Measurements from ENCODE around the gene UBE2G1. TPM values are rescaled to one million over a fixed set of nuclear protein-coding genes. Genes with fewer than 3 reads are reported as not detected.

Gene UBE2G1
- polyA plus RNA-seq, 1 donor (not counting 4 experiments of a cell fraction or from before 2014, with no cell fraction given) = 86.2 TPM

DNA sequence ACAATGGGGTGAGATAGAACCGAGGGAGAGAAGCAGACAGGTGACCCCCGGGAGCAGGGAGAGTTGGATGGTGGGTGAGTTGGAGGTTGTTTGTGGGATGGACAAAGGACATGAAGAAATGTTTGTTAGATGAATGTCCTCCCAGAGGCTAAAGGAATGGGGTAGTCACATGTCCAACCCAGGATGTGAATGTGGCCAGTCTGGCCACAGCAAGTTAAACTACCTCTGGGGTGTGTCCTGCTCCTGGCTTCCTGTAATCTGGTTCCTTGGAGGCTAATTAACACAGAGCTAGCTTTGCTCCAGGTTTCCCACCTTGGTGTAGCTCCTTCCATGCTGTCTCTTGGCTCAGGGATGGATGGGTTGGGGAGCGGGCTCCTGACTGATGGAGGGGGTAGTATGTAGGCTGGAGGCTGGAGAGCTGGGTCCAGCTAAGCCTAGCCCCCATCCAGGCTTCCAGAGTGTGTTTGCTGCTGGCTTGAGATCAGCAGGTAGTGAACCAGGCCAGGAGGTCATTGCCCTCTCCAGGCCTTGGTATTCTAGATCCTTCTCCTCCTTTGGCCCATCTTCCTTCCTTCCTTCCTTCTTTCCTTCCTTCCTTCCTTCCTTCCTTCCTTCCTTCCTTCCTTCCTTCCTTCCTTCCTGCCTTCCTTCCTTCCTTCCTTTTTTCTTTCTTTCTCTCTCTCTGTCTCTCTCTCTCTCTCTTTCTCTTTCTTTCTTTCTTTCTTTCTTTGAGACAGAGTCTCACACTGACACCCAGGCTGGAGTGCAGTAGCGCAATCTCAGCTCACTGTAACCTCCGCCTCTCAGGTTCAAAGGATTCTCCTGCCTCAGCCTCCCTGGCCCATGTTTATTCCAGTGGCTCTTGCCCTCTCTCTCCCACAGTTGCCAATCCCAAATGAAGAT, 28.0 kb upstream of the UBE2G1 start:
- Histone ChIP-seq H3K27me3 (ENCODE audit: control insufficient read depth, extremely low read depth, insufficient read depth, low read length) (no peaks in the 10 kb centered on the region), H3K4me3 (ENCODE audit: control insufficient read depth in 2 of 3, extremely low read depth in 1 of 3, insufficient read depth in 2 of 3, low read depth in 1 of 3, low read length in 3 of 3) (peak overlapping the region in 2 of 3 experiments; percentile 58 to 62), H3K9me3 (ENCODE audit: control insufficient read depth, low read depth, low read length) (no peaks in the 10 kb centered on the region), H3K9ac (ENCODE audit: control insufficient read depth, extremely low read depth, insufficient read depth, low read length) (peak overlapping the region; percentile 63), H3K79me2 (ENCODE audit: control insufficient read depth, insufficient read depth, low read length) (no peaks in the 10 kb centered on the region), H3K36me3 (ENCODE audit: control insufficient read depth in 2 of 2, extremely low read depth in 1 of 2, insufficient read depth in 2 of 2, low read length in 2 of 2) (no peaks in the 10 kb centered on the region), H3K9me1 (ENCODE audit: control insufficient read depth, extremely low read depth, insufficient read depth, low read length) (no peaks in the 10 kb centered on the region), H2AFZ (ENCODE audit: control insufficient read depth, low read length) (peak overlapping the region; percentile 72), H3K4me2 (ENCODE audit: control insufficient read depth, extremely low read depth, insufficient read depth, low read depth, low read length) (peak overlapping the region; percentile 97), H3K27ac (ENCODE audit: control insufficient read depth, insufficient read depth, low read length) (peak overlapping the region; percentile 85), H4K20me1 (ENCODE audit: control insufficient read depth, extremely low read depth, insufficient read depth, low read length) (no peaks in the 10 kb centered on the region), H3K4me1 (ENCODE audit: control insufficient read depth, extremely low read depth, insufficient read depth, low read length) (peaks cover 46% of the 10 kb centered on the region)
- TF ChIP-seq EZH2 (IDR thresholded peaks at IDR 0.05; ENCODE audit: low read length) = no peak
- TF ChIP-seq, protein P1, sequence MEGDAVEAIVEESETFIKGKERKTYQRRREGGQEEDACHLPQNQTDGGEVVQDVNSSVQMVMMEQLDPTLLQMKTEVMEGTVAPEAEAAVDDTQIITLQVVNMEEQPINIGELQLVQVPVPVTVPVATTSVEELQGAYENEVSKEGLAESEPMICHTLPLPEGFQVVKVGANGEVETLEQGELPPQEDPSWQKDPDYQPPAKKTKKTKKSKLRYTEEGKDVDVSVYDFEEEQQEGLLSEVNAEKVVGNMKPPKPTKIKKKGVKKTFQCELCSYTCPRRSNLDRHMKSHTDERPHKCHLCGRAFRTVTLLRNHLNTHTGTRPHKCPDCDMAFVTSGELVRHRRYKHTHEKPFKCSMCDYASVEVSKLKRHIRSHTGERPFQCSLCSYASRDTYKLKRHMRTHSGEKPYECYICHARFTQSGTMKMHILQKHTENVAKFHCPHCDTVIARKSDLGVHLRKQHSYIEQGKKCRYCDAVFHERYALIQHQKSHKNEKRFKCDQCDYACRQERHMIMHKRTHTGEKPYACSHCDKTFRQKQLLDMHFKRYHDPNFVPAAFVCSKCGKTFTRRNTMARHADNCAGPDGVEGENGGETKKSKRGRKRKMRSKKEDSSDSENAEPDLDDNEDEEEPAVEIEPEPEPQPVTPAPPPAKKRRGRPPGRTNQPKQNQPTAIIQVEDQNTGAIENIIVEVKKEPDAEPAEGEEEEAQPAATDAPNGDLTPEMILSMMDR (optimal IDR thresholded peaks at IDR 0.05 in 1 of 3, IDR thresholded peaks at IDR 0.05 in 1 of 3, conservative IDR thresholded peaks at IDR 0.05 in 1 of 3; ENCODE audit: extremely low read depth in 1 of 3, insufficient read depth in 2 of 3, low read length in 3 of 3) = no peak
- dilution Hi-C loops (cut with MboI; ENCODE audit: extremely low pct_ligation_motif_present, low sequenced_read_pairs) = no loop called here
- FAIRE-seq (no peak), DNase-seq (ENCODE audit: low read depth, low spot score) (peak; percentile 83)

DNA sequence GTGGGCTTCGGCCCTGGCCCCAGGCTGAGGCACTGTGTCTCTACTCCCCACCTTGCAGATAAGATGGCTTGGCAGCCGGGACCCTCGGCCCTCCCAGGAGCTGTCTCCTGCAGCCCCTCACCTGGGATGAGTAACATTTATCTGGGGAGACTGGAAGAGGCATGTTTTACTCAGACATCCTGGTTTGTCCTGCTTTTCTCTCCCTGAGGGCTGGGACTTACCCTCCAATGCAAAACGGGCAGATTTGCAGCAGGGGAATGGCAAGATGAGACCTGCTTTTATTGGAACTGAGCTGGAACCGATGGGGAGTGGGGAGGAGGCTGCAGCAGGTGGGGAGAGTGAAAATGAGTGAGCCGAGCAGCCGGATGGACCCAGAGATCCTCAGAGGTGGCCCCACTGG, 27.3 kb upstream of the UBE2G1 start:
- DNase-seq (ENCODE audit: low read depth, low spot score) (peak; percentile 82), FAIRE-seq (peak; percentile 98)
- Histone ChIP-seq H3K9me3 (ENCODE audit: control insufficient read depth, low read depth, low read length) (no peaks in the 10 kb centered on the region), H3K9ac (ENCODE audit: control insufficient read depth, extremely low read depth, insufficient read depth, low read length) (peak overlapping the region; percentile 63), H3K36me3 (ENCODE audit: control insufficient read depth in 2 of 2, extremely low read depth in 1 of 2, insufficient read depth in 2 of 2, low read length in 2 of 2) (no peaks in the 10 kb centered on the region), H3K4me1 (ENCODE audit: control insufficient read depth, extremely low read depth, insufficient read depth, low read length) (peaks cover 51% of the 10 kb centered on the region), H3K4me3 (ENCODE audit: control insufficient read depth in 2 of 3, extremely low read depth in 1 of 3, insufficient read depth in 2 of 3, low read depth in 1 of 3, low read length in 3 of 3) (peak overlapping the region in 2 of 3 experiments; percentile 58 to 62), H3K27ac (ENCODE audit: control insufficient read depth, insufficient read depth, low read length) (peak overlapping the region; percentile 85), H3K27me3 (ENCODE audit: control insufficient read depth, extremely low read depth, insufficient read depth, low read length) (no peaks in the 10 kb centered on the region), H3K79me2 (ENCODE audit: control insufficient read depth, insufficient read depth, low read length) (no peaks in the 10 kb centered on the region), H3K4me2 (ENCODE audit: control insufficient read depth, extremely low read depth, insufficient read depth, low read depth, low read length) (peak overlapping the region; percentile 97), H3K9me1 (ENCODE audit: control insufficient read depth, extremely low read depth, insufficient read depth, low read length) (no peaks in the 10 kb centered on the region), H4K20me1 (ENCODE audit: control insufficient read depth, extremely low read depth, insufficient read depth, low read length) (no peaks in the 10 kb centered on the region), H2AFZ (ENCODE audit: control insufficient read depth, low read length) (peak overlapping the region; percentile 72)
- dilution Hi-C loops (cut with MboI; ENCODE audit: extremely low pct_ligation_motif_present, low sequenced_read_pairs) = no loop called here
- no peak for TF ChIP-seq EZH2 (IDR thresholded peaks at IDR 0.05; ENCODE audit: low read length)
- TF ChIP-seq, protein P1 (optimal IDR thresholded peaks at IDR 0.05 in 1 of 3, IDR thresholded peaks at IDR 0.05 in 1 of 3, conservative IDR thresholded peaks at IDR 0.05 in 1 of 3; ENCODE audit: extremely low read depth in 1 of 3, insufficient read depth in 2 of 3, low read length in 3 of 3) = no peak
